GM10266 (cell line): ENCODE measurements around the gene CUTA.
A peak's percentile ranks its signal among the peaks of the same experiment; 100 is the strongest.

Source experiments
- DNase-seq: peaks from one replicate; pipeline ENCODE4 v3.0.0; 2012; ENCODE audit errors: extremely low spot score
- TF ChIP-seq, protein P1 (sequence below): IDR thresholded peaks from 2 replicates; pipeline ENCODE4 v1.5.1; 2012; ENCODE audit warnings: mild to moderate bottlenecking, low read depth; ENCODE audit not compliant: control insufficient read depth, insufficient read depth; ENCODE audit errors: missing control alignments

CUTA gene

DNA sequence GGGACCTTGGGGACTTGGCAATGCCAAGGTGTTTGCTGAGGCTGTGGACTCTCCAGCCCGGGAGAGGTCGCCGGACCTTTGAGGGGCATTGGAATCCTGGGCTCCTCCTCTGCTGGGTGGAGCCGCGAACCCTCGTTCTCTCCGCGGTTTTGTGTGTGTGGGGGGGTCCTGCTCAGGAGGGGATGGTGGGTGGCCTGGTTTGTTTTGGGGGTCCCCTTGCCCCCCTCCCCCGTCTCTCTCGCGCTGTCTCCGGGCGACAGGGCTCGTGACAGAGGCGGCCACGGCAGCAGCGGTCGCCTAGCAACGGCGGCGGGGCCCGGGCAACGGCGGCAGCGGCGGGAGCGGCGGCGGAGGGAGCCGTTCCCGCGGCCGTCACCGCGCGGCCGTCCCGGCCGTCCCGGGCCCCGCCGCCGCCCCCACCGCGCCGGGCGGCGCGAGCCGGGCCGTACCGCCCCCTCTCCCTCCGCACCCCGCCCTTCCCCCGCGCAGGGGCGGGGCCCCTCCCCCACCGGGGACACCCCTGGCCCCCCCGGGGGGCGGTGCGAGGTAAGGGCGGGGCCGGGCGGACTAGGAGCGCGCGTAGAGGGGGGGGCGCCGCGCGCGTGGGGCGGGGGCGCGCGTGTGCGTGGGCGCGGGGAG is 9.8 kb upstream of the CUTA start:
- peak; percentile 86 for DNase-seq
- TF ChIP-seq, protein P1, sequence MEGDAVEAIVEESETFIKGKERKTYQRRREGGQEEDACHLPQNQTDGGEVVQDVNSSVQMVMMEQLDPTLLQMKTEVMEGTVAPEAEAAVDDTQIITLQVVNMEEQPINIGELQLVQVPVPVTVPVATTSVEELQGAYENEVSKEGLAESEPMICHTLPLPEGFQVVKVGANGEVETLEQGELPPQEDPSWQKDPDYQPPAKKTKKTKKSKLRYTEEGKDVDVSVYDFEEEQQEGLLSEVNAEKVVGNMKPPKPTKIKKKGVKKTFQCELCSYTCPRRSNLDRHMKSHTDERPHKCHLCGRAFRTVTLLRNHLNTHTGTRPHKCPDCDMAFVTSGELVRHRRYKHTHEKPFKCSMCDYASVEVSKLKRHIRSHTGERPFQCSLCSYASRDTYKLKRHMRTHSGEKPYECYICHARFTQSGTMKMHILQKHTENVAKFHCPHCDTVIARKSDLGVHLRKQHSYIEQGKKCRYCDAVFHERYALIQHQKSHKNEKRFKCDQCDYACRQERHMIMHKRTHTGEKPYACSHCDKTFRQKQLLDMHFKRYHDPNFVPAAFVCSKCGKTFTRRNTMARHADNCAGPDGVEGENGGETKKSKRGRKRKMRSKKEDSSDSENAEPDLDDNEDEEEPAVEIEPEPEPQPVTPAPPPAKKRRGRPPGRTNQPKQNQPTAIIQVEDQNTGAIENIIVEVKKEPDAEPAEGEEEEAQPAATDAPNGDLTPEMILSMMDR: no peak

DNA sequence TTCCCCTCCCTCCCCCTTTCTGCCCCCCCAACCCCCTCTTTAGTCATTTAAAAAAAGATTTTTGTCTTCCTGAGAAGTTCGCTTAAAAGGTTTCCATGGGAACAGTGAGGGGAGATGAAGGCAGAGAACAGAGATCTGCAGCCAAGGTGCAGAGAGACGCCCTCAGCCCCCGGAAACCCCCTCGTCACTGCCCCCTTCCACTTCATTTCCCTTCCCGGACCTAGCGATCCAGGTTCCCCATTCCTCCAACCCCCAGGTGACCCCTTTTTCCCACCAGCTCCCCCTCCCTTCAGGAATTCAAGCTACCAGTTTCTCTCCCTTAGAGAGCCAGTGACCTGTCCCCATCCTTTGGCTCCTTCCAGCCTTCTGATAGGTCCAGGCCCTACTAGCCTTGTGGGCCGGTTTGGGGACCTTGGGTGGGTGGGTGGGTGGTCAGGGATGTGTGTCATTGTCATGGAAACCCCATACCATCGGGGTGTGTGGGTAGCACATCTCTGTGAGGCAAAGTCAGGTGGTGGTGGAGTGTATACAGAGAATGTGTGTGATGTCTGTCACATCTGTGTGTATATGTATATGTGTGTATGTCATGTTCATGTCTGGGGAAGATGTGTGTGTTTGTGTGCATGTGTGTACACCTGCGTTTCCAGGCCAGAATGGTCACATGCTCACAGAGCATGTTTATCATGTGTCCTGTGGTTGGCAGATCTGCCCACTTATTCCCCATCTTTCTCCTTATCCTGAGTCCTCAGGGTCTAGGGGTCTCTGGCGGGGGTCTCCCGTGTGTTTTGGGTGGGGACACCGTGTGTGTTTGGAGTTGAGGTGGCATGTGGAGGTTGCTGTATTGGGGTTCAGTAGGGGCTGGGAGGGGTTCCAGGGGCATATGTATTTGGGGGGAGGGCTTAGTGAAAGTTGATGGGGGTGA is 8.9 kb upstream of the CUTA start:
- DNase-seq: peak; percentile 66
- TF ChIP-seq, protein P1: no peak

DNA sequence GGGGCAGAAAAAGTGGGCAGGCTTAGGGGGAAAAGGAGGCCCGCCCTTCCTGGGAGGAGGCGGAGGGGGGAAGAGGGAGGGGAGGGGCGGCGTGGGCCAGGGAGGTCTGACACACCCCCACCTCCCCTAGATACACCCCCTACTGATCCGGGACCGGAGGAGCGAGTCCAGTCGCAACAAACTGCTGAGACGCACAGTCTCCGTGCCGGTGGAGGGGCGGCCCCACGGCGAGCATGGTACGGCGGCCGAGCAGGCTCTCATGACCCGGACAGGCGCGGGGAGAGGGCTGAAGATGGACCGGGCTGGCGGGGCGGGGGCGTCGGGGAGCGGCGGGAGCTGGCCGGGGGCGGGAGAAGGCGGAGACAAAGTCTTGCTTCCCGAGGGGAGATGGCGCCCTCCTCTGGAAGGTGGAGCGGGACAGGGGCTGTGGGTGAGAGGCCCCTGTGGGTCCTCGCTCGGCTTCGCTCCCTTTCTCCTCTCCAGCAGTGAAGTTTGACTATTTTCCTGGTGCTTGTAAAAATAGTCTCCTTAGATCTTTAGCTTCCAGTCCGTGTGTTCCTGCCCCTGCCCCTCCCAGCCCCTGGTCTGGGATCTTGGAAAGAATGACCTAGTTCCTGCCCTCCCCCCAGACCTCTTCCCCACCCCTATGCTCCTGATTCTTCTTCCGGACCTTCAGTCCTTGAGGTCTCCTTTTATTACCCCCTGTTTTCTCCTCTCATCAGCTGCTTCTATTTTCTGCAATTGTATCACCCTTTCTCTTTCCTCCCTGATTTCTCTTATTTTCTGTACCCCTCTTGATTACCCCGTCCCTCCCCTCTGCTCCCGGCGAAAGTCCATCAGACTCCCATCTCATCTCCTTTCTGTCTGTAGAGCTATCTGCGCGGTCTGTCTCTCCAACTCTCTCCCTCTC is 8.0 kb upstream of the CUTA start:
- TF ChIP-seq, protein P1: peak; percentile 85
- DNase-seq: peak; percentile 92

DNA sequence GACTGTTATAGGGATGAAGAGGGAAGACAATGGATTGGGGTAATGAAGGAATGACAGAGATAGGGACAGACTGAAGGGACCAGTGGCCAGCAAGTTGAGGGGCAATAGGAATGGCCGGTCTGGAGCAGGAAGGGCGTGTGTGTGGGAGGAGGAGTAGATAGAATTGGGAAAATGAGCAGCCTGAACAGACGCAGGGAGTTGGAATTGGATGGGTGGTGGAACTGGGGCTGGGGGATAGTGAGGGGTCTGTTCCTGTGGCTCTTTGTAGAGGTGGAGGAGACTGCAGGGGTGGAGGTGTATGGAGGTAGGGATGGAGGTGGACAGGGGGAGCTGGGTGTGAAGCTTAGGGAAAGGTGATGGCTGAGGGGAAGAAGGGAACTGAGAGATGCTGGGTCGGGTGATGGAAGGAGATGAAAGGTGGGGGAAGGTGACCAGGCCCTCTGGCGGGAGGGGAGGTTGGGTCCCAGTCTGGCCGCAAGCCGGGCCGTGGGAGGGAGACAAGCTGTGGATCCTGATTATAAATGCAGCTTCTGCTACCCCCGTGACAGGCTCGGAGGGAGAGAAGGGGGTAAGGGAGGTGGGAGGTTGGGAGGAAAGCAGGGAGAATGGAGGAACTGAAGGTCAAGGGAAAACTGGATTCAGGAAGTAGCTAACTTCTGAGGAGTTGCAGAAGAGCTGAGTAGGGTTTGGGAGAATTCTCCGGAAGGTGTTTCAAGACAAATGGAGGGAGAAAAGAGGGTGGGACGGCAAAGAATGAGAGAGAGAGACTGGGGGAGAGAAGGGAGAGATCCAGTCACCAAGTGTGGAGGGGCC is 7.2 kb upstream of the CUTA start:
- DNase-seq: no peak
- TF ChIP-seq, protein P1: no peak

DNA sequence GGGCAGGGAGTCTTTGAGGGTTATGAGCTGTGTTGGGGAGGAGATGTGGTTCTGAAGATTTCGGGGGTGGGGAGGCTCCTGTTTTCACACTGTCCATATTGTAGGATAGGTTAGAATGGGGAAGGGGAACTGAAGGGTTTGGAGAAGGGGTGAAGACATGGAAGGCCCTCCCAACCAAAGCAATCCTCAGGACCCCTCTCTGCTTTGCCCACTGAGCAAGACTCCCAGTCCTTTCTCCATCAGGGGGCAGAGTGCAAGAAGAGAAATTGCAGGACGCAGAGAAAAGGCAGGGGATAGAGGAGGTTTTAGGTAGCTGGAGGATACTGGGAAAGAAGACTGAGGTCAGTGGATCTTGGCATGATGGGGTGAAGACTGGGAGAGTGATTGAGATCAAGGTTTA is 5.9 kb upstream of the CUTA start:
- TF ChIP-seq, protein P1: no peak
- DNase-seq: no peak

DNA sequence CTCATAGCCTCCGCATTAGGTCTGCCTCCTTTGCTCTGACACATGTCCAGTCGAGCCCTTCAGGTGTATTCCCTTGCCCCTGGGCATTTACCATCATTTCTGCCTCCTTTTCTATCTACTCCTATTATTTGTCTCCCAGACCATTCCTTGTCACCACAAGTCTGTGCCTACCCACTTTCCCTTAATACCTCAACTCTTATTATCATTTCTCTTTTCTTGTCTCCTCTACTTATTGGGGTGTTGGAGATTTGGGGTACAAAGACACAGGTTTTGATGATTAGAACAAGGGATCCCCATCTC is 3.4 kb upstream of the CUTA start:
- TF ChIP-seq, protein P1: no peak
- no peak for DNase-seq
